Cardiac fibroblast (primary cell): ENCODE measurements around the gene PCP2.

Experiments used
- DNase-seq, 2 donors: peaks; one replicate each; pipeline versions ENCODE4 v3.0.0 to v3.0.0-alpha.2; 2010; ENCODE audit warnings: low read depth in 2 of 2
- H3K4me3 ChIP-seq, 2 donors: replicated peaks in 1 of 2; 1 replicate in 1 of 2; 2 replicates in 1 of 2; pipeline ENCODE4 v1.5.1; 2011; ENCODE audit warnings: low read depth in 2 of 2, low read length in 2 of 2, mild to moderate bottlenecking in 2 of 2, moderate library complexity in 1 of 2
- CTCF ChIP-seq: IDR thresholded peaks from one replicate; pipeline ENCODE4 v1.5.1; 2011; ENCODE audit warnings: low read depth, mild to moderate bottlenecking, low read length, inconsistent platforms

PCP2 gene

GRCh38 chr19:7678971-7679751, 45.6 kb upstream of the PCP2 start:
- TF ChIP-seq CTCF: no peak
- DNase-seq: no peak
- no peak overlapping the region for H3K4me3 ChIP-seq

GRCh38 chr19:7677669-7678311, 44.3 kb upstream of the PCP2 start:
- TF ChIP-seq CTCF: peak; percentile 2
- no peak overlapping the region for H3K4me3 ChIP-seq
- no peak for DNase-seq

- no peak within 1 kb of the TSS for H3K4me3 ChIP-seq
- DNase-seq: no peak
- no peak for TF ChIP-seq CTCF
Observed at GRCh38 chr19:7676854-7677253, 43.3 kb upstream of the PCP2 start, which contains the start of gene MCEMP1. MCEMP1 (plus strand) TSS chr19:7677090; CDS start chr19:7677121, 31 bp downstream.

GRCh38 chr19:7676376-7676775, 42.9 kb upstream of the PCP2 start:
- no peak for DNase-seq
- TF ChIP-seq CTCF: no peak
- no peak overlapping the region for H3K4me3 ChIP-seq

GRCh38 chr19:7674010-7675005, 40.8 kb upstream of the PCP2 start:
- TF ChIP-seq CTCF: no peak
- DNase-seq: peak; percentile 60 to 80
- H3K4me3 ChIP-seq: no peak overlapping the region

GRCh38 chr19:7672522-7672921, 39.0 kb upstream of the PCP2 start:
- H3K4me3 ChIP-seq: no peak overlapping the region
- no peak for TF ChIP-seq CTCF
- DNase-seq: no peak
